T follicular helper cell (primary cell): ENCODE data around the gene SLC35F1.
"Not testable (repeated sequence)": the region's sequence is repeated elsewhere in the genome, so short reads cannot be mapped to it uniquely, and the experiment has no call there.

Experiments used
- DNase-seq: peaks from one replicate; pipeline ENCODE4 v3.0.0-alpha.2; 2020; ENCODE audit warnings: low read depth

SLC35F1 gene

DNA sequence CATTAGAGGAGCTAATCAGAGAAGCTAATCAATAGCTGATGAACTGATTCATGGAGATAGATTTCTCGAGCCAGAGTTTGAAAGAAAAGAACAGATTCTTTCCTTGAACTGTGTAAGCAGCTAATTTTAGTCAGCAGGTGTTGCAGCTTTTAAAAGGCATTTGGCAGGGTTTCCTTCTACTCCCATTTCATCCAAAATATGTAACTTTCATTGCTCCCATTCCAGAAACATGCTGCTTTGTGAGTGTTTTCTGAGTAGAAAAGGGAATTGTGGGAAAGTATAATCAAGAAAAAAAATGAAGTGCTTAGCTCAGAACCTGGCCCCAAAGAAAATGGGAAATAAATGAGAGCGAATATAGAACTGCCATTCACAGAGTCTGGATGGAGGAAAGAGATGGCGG is 20.8 kb downstream of the SLC35F1 start:
- DNase-seq, result no peak

DNA sequence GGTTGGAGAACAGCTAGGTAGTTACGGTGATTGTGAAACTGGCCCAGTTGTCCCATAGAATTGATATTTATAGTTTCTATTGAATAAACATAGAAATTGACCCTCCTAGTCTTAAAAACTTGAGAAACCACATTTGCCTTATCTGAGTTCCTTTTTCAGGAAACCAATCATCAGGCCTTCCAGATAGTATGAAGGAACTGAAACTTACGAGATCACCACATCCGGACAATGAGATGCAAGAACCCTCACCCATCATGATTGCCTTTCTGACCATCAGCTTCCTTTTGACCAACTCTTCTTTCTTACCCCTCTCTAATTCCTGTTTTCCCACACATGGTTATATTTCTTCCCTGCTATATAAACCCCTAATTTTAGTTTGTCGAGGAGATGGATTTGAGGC is 21.8 kb downstream of the SLC35F1 start:
- no peak for DNase-seq

DNA sequence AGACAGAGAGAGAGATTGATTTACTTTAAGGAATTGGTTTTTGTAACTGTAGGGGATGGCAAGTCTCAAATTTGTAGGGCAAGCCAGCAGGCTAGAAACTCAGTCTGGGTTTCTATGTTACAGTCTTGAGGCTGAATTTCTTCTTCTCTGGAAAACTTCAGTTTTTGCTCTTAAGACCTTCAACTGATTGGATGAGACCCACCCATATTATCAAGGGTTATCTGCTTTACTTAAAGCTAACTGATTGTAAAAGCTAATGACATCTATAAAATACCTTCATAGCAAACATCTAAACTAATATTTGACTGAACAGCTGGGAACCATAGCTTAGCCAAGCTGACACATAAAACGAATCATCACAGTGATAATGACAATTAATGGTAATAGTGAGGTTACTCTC is 22.4 kb downstream of the SLC35F1 start:
- DNase-seq, result no peak

DNA sequence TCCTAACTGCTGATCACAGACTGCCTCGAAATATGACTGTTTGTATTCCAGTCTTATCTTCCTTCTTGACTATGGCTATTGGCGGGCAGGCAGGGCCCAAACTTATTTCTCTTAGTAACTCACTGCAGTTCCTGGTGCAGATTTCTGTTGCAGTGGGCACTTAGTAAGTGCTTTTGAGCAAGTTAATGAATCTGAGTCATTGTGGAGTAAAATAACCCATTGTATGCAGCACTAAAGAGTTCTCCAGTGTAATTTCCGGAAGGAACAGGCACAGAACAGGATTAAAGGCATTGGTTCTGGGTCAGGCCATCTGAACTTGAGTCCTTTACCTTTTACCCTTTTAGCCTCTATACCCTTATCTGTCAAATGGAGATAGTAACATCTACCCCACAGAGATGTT is 23.6 kb downstream of the SLC35F1 start:
- DNase-seq, result no peak

DNA sequence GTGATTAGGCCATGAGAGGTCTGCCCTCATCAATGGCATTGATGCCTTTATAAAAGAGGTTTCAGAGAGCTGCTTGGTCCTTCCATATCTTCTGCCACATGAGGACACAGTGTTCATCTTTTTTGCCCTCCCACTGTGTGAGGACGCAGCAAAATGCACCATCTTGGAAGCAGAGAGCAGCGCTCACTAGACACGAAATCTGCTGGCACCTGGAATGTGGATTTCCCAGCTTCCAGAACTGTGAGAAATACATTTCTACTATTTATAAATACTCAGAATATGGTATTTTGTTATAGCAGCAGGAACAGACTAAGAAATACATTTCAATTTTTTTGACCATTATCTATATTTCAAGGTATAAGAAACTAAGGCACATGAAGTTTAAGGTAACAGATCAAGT is 24.9 kb downstream of the SLC35F1 start:
- no peak for DNase-seq

DNA sequence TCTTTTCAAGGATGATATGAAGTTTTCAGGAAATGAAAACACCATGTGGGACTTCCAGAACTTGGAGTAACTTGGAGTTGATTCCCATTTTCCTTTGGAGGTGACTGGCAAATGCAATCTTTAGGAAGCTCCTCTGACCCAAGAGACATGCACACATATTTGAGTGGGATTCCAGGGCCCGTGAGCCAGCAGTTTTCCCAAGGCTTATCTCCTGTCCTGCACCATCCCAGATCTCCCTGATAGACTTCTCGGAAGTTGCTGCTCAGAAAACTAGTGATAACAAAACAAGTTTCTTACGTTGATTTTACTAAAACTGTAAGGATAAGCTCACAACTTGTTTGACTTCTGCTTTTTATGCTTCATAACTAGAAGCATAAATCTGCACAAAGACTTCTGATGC is 25.6 kb downstream of the SLC35F1 start:
- no peak for DNase-seq

DNA sequence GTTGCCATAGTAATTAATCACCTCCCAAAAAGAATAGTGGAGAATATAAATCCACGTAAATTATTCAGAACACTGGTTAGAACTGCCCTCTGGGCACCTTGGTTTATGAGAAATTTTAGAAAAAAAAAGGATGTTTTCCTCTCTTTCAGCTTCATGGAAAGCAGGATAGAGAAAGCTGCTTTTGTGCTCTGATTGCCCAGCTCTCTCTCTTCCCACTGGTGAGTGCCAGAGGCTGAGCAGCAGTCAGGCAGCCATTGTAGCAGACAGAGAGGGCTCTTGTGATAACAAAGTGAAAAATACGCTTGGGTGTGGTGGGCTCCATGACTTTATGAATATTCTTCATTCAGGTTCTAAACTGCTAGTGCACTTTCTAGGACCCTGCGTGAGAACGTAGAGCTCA is 26.4 kb downstream of the SLC35F1 start:
- no peak for DNase-seq

DNA sequence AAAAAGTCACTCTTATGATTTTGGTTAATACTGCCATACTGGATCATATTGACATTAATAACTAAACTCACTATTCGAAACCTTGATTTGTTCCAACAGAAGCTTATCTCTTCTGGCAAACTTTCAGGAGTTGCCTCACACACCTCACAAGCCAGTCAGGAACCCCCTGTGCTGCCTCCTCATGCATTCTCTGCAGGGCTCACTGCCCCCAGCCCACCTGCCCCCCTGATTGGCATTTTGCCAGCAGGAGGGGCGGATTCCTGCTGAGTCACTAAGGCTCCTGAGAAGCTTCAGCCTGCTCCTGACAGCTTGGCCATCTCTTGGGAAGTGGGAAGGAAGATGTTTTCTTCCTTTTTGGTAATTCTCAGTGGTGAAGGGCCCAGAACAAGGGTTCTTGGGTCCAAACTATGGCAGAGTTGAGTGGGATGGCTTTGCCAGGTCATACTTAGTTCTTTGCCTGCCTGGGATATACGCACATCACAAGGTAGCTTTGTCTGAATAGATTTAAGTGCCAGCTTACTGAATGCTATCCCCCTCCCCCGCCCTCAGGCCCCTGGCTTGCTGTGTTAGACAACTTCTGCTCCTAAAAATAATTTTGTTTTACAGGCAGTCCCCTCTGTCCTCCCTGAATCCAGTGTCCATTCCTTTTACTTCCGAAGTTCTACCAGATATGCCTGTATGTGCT is 31.4 kb downstream of the SLC35F1 start:
- no peak for DNase-seq

DNA sequence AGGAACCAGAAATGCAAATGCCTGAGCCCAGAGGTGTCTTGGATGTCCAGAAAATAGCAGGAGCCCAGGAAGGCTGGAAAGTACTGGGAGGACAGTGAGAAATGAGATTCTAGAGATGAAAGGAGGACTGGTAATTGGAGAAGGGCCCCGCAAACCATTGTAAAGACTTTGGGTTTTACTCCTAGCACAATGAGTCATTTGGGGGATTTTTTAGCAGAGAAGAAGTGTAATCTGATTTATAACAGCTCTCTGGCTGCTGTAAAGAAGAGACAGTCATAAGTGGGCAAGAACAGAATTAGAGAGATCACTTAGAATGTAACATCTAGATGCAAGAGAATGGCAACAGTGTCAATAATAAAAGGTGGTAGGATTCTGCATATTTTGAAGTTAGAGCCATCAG is 40.2 kb downstream of the SLC35F1 start:
- DNase-seq, result no peak

DNA sequence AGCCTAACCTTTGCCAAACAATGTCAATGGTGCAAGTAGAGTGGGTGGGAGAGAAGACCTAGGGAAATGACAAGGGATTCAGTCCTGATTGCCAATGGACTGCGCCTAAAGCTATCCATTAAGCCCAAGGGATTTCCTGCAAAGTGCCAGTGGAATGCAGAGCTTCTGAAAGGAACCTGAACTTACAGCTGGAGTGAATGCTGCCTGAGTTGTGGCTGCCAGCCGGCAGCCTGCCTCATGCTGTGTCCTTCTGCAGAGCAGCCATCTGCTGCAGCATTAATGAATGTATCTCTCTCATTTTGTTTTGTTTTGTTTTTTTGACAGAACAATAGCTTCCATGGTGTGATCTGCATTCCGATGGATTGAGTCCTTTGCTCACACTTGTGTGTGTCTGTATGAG is 44.7 kb downstream of the SLC35F1 start:
- no peak for DNase-seq

DNA sequence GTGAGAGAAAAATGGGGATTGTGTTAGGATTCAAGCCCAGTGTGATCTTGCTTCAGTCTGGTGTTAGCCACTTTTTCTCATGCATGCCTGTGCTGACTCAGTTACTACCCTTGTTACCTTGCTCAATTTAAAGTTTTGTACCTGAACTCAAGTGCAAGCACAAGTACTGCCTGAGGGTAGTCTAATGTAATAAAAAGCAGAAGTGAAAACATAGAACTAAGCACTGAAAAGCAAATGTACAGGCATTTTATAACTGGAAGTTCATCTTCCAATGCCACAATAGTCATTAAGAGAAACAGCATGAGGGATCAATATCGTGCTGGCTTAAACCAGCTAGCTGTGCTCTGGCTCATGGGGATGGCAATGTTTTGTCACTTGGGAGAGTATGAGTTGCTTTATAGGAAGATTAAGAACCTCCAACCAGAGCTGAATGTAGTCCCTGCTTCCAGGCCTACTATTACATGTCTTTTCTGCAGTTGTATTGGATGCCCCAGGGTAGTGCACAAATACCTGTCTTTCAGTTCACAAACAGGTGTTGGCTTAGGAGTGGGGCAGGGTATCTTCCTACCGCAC is 48.7 kb downstream of the SLC35F1 start:
- DNase-seq, result no peak

DNA sequence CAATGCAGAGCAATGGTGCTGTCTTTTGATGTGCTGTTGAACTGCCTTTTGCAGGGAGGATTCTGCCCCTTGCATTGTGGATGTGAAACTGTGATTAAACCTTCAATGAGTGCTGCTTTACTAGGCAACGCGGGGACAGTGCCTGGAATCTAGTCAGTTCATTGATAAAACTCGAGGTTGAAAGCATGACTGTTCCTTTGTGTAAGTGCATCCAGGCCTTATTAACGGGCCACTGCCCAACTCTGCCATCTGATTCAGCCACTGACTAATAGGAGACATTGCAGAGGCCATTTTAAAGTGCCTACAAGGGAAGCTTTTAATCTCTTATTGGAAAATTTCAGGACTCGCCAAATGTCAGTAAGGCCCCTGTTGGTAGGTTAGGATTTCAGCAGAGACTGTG is 49.3 kb downstream of the SLC35F1 start:
- no peak for DNase-seq

DNA sequence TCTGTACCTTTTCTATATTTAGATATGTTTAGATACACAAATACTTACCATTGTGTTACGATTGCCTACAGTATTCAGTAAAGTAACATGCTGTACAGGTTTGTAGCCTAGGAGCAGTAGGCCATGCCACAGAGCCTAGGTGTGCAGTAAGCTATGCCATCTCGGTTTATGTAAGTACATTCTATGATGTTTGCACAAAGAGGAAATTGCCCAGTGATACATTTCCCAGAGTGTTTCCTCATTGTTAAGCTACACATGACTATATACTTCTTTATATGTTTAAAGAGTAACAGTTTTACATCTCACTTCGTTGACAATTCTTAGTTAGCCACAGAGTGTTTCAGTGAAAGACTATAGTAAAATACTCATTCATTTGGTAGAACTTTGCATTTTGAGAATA is 51.5 kb downstream of the SLC35F1 start:
- DNase-seq, result no peak

DNA sequence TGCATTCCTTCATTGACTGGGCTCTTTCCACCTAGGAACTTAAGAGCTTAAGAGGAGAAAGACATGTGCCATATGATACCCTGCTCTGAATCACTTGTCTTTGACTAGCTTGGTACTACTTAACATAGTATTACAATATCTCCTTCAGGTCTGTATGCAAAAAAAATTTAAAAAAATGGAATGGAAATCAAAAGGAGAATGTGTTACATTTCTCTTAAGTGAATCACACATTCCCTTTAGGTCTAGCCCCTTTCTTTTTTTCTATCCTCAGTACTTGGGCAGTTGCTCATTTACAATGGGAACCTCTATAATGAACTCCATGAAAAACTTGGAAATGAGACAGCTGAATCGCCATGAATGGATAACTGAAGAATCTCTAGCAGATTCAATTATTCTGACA is 53.8 kb downstream of the SLC35F1 start:
- no peak for DNase-seq

DNA sequence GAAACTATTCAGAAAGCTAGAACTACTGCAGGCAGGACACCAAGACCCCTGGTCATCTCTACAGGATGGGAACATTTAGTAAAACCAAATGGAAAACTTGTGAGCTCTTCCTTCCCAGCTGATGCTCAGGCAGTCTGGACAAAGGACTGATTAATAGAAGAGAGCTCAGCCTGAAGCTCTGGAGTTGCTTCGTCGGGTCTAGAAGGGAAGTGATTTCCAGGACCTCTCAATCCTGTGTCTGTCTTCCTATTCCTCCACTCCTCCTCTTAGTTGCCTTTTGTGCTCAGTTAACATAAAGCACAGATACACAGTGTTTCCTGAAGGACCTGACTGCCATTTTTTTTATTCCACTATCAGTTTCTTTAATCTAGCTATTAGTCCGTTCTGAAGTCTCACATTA is 54.2 kb downstream of the SLC35F1 start:
- no peak for DNase-seq

DNA sequence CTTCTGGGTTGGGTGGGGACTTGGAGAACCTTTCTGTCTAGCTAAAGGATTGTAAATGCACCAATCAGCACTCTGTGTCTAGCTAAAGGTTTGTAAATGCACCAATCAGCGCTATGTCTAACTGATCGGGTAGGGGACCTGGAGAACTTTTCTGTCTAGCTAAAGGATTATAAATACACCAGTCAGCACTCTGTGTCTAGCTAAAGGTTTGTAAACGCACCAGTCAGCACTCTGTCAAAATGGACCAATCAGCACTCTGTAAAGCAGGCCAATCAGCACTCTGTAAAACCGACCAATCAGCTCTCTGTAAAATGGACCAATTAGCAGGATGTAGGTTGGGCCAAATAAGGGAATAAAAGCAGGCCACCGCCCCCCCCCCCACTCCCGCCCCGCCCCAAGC is 58.7 kb downstream of the SLC35F1 start:
- not testable (repeated sequence) for DNase-seq

DNA sequence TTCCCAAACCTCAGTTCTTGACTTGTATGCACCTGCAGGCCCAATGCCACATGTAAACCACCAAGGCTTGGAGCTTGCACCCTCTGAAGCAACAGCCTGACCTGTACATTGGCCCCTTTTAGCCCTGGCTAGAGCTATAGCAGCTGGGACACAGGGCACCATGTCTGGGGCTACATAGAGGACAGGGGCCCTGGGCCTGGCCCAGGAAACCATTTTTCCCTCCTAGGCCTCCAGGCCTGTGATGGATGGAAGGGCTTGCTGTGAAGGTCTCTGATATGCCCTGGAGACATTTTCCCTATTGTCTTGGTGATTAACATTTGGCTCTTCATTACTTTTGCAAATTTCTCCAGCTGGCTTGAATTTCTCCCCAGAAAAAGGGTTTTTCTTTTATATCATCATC is 64.6 kb downstream of the SLC35F1 start:
- DNase-seq, result no peak

DNA sequence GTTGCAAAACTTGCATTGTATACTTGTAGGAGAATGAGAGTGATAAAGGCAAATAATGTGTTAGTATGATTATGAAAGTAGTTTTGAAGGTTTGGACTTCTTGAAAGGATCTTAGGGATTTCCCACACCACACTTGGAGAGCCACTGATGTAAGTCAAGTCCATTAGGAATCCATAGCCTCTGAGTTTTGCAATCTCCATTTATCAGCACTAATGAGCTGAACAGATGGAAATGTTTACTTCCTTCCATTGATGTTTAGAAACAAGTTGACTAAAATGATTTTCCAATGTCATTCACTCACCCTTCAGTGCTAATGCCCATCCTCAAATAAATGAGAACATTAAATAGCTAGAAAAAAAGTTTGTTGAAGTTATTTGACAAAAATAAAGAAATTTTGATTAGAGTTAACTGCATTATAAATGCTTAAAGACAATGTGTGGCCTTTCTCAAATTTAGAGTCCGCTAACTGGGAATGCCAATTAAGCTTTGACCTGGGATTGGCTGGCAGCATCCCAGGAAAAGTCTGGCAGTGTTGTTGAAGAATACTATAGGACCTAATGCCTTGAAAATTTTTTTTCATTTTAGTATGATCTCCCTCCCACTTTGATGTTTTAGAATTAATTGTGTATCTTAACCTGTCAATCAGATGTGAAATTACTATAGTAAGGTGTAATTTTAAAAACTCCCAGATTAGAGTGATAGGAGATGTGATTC is 68.0 kb downstream of the SLC35F1 start:
- DNase-seq, result no peak

DNA sequence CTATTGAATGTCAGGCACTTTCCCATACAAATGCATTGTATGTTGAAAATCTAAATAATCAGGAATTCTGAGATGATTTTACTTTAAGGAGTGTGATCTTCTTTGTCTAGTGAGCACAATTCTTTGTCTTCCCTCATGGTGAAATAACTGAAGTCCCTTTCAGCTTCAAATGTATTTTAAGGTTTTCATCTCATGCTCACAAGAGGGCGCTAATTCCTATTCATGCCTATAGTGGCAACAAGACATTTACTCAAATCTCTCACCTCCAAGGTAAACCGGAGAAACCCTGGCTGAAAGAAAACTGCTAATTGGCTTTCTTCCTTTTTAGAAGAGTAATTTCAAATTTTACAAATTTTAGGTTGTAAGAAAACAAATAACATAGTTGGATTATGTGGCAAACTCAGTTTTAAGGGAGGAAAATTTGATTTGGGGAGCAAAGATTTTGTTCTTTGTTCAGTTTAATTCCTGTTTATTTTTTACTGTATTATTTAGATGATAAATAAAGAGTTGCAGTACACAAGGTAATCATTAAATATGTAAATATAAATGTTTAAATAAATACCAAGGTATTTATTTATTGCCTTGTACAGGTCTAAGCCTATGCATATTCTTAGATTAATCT is 69.1 kb downstream of the SLC35F1 start:
- no peak for DNase-seq

DNA sequence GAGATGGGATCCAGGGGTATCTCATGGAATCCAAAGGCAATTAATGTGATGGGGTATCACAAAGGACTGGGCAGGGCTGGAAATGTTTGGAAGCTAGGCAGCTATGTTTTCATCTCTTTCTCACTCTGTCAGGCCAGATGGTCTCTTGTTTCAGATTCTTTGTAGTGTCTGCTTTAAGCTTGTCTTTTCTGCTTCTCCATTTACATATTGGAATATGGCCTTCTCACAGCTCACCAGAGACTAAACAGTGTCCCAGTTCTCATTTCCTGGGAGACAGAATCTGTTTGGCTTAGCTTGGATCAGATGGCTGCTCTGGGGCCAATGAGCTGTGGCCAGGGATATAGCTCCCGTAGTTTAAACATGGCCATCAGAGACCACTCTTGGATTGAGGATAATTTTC is 78.9 kb downstream of the SLC35F1 start:
- DNase-seq, result no peak

DNA sequence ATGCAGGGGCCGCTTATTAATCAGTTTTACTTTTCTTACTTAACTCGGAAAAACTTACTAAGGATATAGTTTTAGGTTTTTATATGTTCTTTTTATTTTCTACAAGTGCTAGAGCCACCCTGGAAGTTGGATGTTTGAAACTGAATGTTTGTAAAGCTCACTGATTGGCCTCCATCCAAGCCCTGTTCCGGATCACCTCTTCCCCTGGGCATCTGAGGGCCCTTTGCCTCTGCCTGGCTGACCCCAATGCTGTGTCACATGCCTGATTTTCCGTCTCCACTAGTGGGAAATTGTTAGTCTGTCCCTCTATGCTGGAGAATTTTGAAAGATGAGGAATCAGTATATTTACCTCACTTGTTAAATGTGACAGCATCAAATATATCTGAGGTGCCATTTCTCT is 79.3 kb downstream of the SLC35F1 start:
- DNase-seq, result no peak

DNA sequence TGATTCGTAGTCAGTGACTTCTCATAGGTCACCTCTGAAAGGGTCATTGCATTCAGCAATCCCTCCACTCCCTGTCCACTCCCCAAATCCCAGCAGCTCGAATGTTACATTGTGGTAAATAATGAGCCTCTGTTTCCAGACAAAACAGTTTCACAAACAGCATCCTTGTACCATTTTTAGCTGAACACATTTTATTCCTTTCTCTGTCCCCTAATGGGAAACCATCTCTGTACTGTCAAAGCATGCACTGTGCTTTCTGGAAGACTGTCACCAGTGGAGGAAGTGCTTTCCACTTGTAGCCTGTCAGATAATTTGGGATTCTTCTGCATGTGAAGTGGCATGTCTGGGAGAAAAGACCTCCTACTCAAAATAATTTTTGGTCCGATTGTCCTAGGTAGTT is 82.0 kb downstream of the SLC35F1 start:
- no peak for DNase-seq

DNA sequence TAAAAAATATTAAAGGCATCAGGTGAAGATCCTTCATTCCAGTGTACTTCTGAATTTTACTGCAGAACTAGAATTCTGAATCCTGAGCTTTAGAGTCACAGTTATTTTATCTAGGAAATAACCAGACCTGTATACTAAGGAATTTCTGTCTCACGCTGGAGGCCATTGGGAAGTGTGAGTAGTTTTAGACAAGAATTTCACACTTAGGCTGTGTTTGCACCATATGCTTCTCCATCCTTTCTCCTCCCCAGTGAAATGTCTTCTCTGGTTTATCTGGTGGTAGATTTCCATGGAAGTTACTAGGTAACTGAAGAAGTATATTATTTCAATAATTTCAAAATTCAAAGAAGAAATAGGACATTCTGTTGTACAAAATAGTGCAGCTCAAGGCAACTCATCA is 83.1 kb downstream of the SLC35F1 start:
- no peak for DNase-seq
